DND-41 (cell line): ENCODE results near the gene ANO9.

Experiments used
- ATAC-seq: fragments of 200-7000 bp; cut with Tn5 transposase; 3 replicates; pipeline ENCODE4 v1.9.1; 2021; ENCODE audit warnings: low read depth; ENCODE audit not compliant: insufficient read depth
- DNase-seq: peaks from one replicate; pipeline ENCODE4 v3.0.0-alpha.2; 2020
- H2AFZ ChIP-seq: 2 replicates; pipeline ENCODE4 v1.6.0; 2012; ENCODE audit warnings: low read depth, low read length
- H3K27ac ChIP-seq: 2 replicates; pipeline ENCODE4 v1.5.1; 2012; ENCODE audit warnings: low read length, inconsistent platforms
- H3K27me3 ChIP-seq: fragments of 200-600 bp; sonication (generic); 2 replicates; pipeline ENCODE4 v1.6.0; 2012; ENCODE audit warnings: low read length, mild to moderate bottlenecking, inconsistent platforms; ENCODE audit not compliant: insufficient read depth, poor library complexity
- H3K36me3 ChIP-seq: 2 replicates; pipeline ENCODE4 v1.5.1; 2012; ENCODE audit warnings: low read length, inconsistent platforms; ENCODE audit not compliant: insufficient read depth
- H3K4me1 ChIP-seq: 2 replicates; pipeline ENCODE4 v1.5.1; 2012; ENCODE audit warnings: mild to moderate bottlenecking, low read length; ENCODE audit not compliant: insufficient read depth
- H3K4me2 ChIP-seq: 2 replicates; pipeline ENCODE4 v1.6.0; 2012; ENCODE audit warnings: mild to moderate bottlenecking, moderate library complexity, low read length, inconsistent platforms; ENCODE audit not compliant: insufficient read depth
- H3K4me3 ChIP-seq, 2 experiments: fragments of 200-600 bp in 1 of 2; shearing (Covaris generic) in 1 of 2; 2 replicates each; pipeline ENCODE4 v1.5.1; 2012 to 2016; ENCODE audit warnings: inconsistent platforms in 2 of 2, low read length in 2 of 2, mild to moderate bottlenecking in 2 of 2, low read depth in 1 of 2, moderate library complexity in 1 of 2
- H3K79me2 ChIP-seq: 2 replicates; pipeline ENCODE4 v1.6.0; 2012; ENCODE audit warnings: low read length, inconsistent platforms; ENCODE audit not compliant: insufficient read depth
- H3K9ac ChIP-seq: 2 replicates; pipeline ENCODE4 v1.6.0; 2012; ENCODE audit warnings: low read depth, mild to moderate bottlenecking, inconsistent platforms, low read length, moderate library complexity
- H3K9me3 ChIP-seq: 2 replicates; pipeline ENCODE4 v1.5.1; 2012; ENCODE audit warnings: low read length, moderate library complexity, mild to moderate bottlenecking, inconsistent platforms; ENCODE audit not compliant: insufficient read depth, severe bottlenecking
- H4K20me1 ChIP-seq: 2 replicates; pipeline ENCODE4 v1.6.0; 2012; ENCODE audit warnings: low read length; ENCODE audit not compliant: insufficient read depth
- EZH2 ChIP-seq: IDR thresholded peaks from 3 replicates; pipeline ENCODE4 v1.6.1; 2012; ENCODE audit warnings: borderline replicate concordance, low read depth, mild to moderate bottlenecking, moderate library complexity, low read length, inconsistent platforms; ENCODE audit not compliant: severe bottlenecking
- TF ChIP-seq, protein P1 (sequence below): IDR thresholded peaks from 2 replicates; pipeline ENCODE4 v1.5.1; 2012; ENCODE audit warnings: borderline replicate concordance, low read length, moderate library complexity, mild to moderate bottlenecking; ENCODE audit not compliant: poor library complexity, severe bottlenecking; ENCODE audit errors: extremely low read depth

The ANO9 gene

DNA sequence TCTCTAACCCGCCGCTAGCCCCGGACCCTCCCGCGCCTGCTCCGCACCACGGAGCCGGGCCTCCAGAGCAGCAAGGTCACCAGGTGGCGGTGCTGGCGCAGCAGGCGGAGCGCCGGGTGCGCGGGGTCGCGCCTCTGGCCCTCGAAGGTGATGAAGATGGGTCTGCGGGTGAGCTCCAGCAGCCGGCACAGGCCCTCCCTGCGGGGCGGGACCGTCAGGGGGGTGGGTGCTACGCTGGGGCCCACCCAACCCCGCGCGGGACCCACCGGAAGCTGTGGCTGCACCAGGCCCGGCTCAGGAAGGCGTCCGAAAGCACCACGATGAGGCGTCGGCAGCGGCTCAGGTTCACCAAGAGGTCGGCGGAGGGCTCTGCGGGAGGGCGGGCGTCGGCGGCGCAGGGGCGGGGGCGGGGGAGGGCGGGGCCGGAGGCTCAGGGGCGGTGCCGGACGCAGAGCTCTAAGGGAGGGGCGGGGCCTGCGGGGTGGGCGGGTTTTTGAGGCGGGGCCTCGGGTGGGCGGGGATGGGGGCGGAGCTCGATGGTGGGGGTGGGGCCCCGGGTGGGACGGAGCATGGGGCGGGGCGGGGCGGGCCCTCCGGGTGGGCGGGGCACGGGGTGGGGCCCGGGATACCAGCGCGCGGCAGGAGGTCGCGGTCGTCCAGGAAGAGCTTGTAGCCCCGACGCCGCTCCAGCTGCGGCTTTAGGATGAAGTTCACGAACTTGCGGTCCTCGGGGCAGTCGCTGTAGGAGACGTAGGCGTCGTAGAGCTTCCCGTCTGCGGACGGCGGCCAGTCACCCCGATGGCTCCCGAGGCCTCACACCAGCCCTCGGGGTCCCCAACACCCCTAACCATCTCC, 34.8 kb downstream of the ANO9 start:
- Histone ChIP-seq H3K9me3 (no peaks in the 10 kb centered on the region), H3K4me3 (peak overlapping the region in 1 of 2 experiments; percentile 53; a peak in 2 of 4 replicates), H3K4me1 (peaks cover 34% of the 10 kb centered on the region), H3K9ac (peak overlapping the region; percentile 48), H3K27ac (peak overlapping the region; percentile 65), H3K27me3 (no peaks in the 10 kb centered on the region), H4K20me1 (peaks cover 9% of the 10 kb centered on the region; the same call in 1 of the 2 replicates), H3K79me2 (no peaks in the 10 kb centered on the region; the same call in 1 of the 2 replicates), H2AFZ (peak overlapping the region; percentile 65), H3K4me2 (peak overlapping the region; percentile 65), H3K36me3 (no peaks in the 10 kb centered on the region; the same call in 1 of the 2 replicates)
- TF ChIP-seq, protein P1, sequence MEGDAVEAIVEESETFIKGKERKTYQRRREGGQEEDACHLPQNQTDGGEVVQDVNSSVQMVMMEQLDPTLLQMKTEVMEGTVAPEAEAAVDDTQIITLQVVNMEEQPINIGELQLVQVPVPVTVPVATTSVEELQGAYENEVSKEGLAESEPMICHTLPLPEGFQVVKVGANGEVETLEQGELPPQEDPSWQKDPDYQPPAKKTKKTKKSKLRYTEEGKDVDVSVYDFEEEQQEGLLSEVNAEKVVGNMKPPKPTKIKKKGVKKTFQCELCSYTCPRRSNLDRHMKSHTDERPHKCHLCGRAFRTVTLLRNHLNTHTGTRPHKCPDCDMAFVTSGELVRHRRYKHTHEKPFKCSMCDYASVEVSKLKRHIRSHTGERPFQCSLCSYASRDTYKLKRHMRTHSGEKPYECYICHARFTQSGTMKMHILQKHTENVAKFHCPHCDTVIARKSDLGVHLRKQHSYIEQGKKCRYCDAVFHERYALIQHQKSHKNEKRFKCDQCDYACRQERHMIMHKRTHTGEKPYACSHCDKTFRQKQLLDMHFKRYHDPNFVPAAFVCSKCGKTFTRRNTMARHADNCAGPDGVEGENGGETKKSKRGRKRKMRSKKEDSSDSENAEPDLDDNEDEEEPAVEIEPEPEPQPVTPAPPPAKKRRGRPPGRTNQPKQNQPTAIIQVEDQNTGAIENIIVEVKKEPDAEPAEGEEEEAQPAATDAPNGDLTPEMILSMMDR: peak; percentile 41
- no peak for TF ChIP-seq EZH2
- peak; percentile 97 for DNase-seq
- peak; percentile 95 for ATAC-seq

DNA sequence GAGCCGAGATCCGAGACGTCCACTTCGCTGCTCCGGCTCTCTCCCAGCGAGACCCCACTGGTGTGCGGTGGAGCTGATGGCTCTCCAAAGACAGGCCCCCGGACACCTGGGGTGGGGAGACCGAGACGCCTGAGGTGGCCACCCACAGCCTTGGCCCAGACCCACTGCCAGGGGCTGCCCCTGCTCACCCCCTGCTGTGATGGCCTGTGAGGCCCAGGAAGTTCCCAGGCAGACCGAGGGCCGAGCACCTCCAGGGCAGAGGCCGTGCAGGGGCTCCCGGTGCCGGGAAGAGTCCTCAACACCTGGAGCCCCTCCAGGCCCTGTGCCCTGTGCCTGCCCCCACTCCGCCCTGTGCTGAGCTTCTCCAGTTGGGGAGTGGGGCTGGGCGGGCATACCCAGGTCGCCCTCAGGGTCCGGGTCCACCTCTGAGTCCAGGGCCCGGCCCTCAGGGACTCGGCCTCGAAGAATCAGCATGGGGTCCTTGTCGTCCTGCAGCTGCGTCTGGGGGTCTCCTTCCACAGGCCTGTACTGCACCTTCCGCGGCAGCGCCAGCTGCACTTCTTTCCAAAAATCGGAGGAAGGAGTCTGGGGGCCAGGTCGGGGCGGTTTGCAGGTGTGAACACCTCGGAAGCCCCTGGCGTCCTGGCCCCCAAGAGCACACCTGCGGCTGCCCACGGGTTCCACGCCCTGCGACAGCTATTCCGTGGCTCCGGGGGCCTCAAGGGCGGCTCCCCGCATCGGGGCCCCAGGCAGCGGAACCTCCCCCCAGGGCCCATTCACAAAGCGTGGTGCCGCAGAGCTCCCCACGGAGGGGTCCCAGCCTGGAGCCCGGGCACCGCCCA, 35.6 kb downstream of the ANO9 start:
- peak overlapping the region; percentile 48 for H3K9ac ChIP-seq
- peak overlapping the region; percentile 25; the same call in 1 of the 2 replicates for H2AFZ ChIP-seq
- H3K36me3 ChIP-seq: no peaks in the 10 kb centered on the region; the same call in 1 of the 2 replicates
- DNase-seq: no peak
- no peaks in the 10 kb centered on the region; the same call in 1 of the 2 replicates for H3K79me2 ChIP-seq
- H3K4me3 ChIP-seq: peak overlapping the region in 1 of 2 experiments; percentile 53; a peak in 2 of 4 replicates
- no peak for ATAC-seq
- peaks cover 9% of the 10 kb centered on the region; the same call in 1 of the 2 replicates for H4K20me1 ChIP-seq
- no peaks in the 10 kb centered on the region for H3K9me3 ChIP-seq
- TF ChIP-seq EZH2: no peak
- TF ChIP-seq, protein P1: no peak
- H3K27ac ChIP-seq: peak overlapping the region; percentile 57; the same call in 1 of the 2 replicates
- peaks cover 34% of the 10 kb centered on the region for H3K4me1 ChIP-seq
- H3K4me2 ChIP-seq: peak overlapping the region; percentile 64
- no peaks in the 10 kb centered on the region for H3K27me3 ChIP-seq

DNA sequence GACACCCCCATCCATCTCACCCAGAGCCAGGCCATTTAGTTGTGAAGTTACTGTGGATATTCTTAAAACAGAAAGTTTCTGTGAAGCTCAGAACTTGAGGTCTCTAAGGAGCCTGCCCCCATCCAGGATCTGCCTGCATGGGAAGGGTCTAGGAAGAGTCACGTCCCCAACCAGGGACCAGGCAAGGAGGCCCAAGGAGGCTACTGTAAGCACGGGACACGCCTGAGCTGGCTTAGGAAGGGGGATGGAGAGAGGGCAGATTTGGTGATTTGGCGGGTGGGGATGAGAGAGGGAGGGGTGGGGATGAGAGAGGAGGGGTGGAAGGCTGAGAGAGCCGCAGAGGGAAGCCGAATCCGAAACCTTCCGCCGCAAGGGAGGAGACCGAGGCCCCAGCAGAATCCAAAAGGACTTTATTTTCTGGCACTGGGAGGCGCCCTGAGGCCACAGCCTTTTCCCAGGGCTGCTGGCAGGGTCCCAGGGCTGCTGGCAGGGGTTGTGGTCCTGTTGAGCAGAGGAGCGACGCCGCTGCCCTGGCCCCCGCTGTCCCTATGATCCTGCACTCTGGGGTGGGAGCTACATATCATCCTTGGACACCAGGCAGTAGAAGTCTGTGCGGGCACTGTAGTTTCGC, 36.4 kb downstream of the ANO9 start:
- TF ChIP-seq, protein P1: no peak
- TF ChIP-seq EZH2: no peak
- ATAC-seq (no peak), DNase-seq (no peak)
- Histone ChIP-seq H3K9ac (no peak overlapping the region), H2AFZ (no peak overlapping the region), H3K4me3 (no peak overlapping the region), H3K36me3 (no peaks in the 10 kb centered on the region; the same call in 1 of the 2 replicates), H4K20me1 (peaks cover 9% of the 10 kb centered on the region; the same call in 1 of the 2 replicates), H3K4me2 (no peak overlapping the region), H3K79me2 (no peaks in the 10 kb centered on the region; the same call in 1 of the 2 replicates), H3K27me3 (no peaks in the 10 kb centered on the region), H3K27ac (no peak overlapping the region), H3K9me3 (no peaks in the 10 kb centered on the region), H3K4me1 (peaks cover 34% of the 10 kb centered on the region)
